Mucosa of rectum (tissue), 2 donors: Measurements from ENCODE around the gene CROCC2.

Source experiments
- H3K27ac ChIP-seq, 2 donors: one replicate each; pipeline ENCODE4 v1.7.0; 2013; ENCODE audit warnings: inconsistent platforms in 2 of 2, low read depth in 2 of 2, low read length in 2 of 2
- H3K27me3 ChIP-seq, 2 donors: one replicate each; pipeline ENCODE4 v1.7.0; 2013; ENCODE audit warnings: low read length in 2 of 2; ENCODE audit not compliant: control insufficient read depth in 2 of 2, insufficient read depth in 2 of 2
- H3K36me3 ChIP-seq, 2 donors: one replicate each; pipeline ENCODE4 v1.7.0; 2013; ENCODE audit warnings: low read length in 2 of 2; ENCODE audit not compliant: control insufficient read depth in 2 of 2, insufficient read depth in 2 of 2
- H3K4me1 ChIP-seq, 2 donors: one replicate each; pipeline ENCODE4 v1.7.0; 2013; ENCODE audit warnings: low read length in 2 of 2, mild to moderate bottlenecking in 1 of 2; ENCODE audit not compliant: control insufficient read depth in 2 of 2, insufficient read depth in 2 of 2
- H3K4me3 ChIP-seq, 2 donors: one replicate each; pipeline ENCODE4 v1.7.0; 2013; ENCODE audit warnings: low read length in 2 of 2
- H3K9ac ChIP-seq, 2 donors: one replicate each; pipeline ENCODE4 v1.7.0; 2013; ENCODE audit warnings: low read length in 2 of 2, low read depth in 1 of 2, mild to moderate bottlenecking in 1 of 2
- H3K9me3 ChIP-seq, 2 donors: one replicate each; pipeline ENCODE4 v1.7.0; 2013; ENCODE audit warnings: low read length in 2 of 2; ENCODE audit not compliant: control insufficient read depth in 2 of 2
- donor health status: healthy.
- donor health status: Normal muscosa, but diverticular disease.

CROCC2 gene

GRCh38 chr2:241030333-241030680, 124.2 kb downstream of the CROCC2 start:
- H3K9me3 ChIP-seq = no peaks in the 10 kb centered on the region
- no peak overlapping the region for H3K27ac ChIP-seq
- H3K9ac ChIP-seq = no peak overlapping the region
- H3K27me3 ChIP-seq = no peaks in the 10 kb centered on the region
- peaks cover 0 to 4% of the 10 kb centered on the region in 2 donors for H3K36me3 ChIP-seq
- H3K4me3 ChIP-seq = no peak overlapping the region
- no peaks in the 10 kb centered on the region for H3K4me1 ChIP-seq

- no peaks in the 10 kb centered on the region for H3K4me1 ChIP-seq
- H3K9ac ChIP-seq = no peak overlapping the region
- peaks cover 0 to 4% of the 10 kb centered on the region in 2 donors for H3K36me3 ChIP-seq
- no peak overlapping the region for H3K4me3 ChIP-seq
- no peaks in the 10 kb centered on the region for H3K9me3 ChIP-seq
- H3K27me3 ChIP-seq = no peaks in the 10 kb centered on the region
- no peak overlapping the region for H3K27ac ChIP-seq
Measured at GRCh38 chr2:241030883-241031282, 124.7 kb downstream of the CROCC2 start.

DNA sequence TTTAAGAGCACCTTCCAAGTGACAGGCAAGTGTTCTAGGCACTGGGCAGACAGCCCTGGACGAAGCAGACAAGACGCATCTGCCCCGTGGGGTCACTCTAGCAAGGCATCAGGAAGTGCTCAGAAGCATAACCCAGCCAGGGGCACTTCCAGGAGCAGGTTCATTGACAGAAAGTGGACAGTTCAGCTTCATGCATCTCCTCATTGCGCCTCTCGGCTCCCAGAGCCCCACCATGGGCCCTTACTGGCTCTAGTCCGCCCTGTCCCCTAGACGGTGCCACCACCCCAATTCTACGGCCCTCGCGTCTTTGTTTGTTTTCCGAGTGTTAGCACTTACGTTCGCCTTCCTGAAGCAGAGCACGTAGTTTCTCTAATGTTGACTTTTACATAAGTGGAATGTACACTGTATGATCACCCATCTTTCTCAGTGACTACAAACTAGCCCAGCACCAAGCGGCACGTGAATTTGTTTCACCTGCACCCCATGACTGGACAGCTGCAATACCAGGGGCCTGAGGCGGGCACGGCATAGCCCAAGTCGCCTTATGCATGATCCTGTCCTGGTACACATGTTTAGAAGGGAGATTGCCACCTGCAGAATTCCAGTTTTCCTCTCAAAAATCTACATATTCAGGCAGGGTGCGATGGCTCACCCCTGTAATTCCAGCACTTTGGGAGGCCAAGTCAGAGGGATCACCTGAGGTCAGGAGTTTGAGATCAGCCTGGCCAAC, 125.5 kb downstream of the CROCC2 start:
- Histone ChIP-seq H3K9me3 (no peaks in the 10 kb centered on the region), H3K36me3 (peaks cover 0 to 4% of the 10 kb centered on the region in 2 donors), H3K9ac (no peak overlapping the region), H3K4me1 (no peaks in the 10 kb centered on the region), H3K27ac (no peak overlapping the region), H3K4me3 (no peak overlapping the region), H3K27me3 (no peaks in the 10 kb centered on the region)

DNA sequence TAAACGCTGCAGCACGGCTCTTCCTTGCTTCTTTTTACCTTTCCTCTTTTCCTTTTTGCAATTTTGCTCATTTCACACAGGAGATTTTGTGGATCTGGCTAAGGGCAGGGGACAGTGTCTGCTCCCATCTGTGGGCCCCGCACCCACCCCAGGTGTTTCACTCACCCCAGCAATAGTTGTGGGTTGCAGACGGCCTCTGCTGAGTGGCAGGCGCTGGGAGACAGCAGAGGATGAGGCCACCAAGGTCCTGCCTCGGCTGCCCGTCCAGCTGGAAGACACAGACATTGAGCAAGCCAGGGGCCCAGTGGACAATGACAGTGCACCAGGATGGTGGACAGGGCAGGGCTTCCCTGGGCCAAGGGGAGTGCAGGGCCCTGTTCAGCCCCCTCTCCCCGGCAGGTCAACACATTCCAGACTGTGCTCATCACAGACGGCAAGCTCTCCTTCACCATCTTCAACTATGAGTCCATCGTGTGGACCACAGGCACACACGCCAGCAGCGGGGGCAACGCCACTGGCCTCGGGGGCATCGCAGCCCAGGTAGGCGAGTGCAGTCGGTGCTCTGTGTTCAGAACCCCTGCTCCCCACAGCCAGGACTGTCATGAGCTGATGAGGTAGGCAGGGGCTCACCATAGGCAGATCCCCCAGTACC, 127.3 kb downstream of the CROCC2 start:
- H3K9ac ChIP-seq = no peak overlapping the region
- H3K36me3 ChIP-seq = peaks cover 0 to 4% of the 10 kb centered on the region in 2 donors

DNA sequence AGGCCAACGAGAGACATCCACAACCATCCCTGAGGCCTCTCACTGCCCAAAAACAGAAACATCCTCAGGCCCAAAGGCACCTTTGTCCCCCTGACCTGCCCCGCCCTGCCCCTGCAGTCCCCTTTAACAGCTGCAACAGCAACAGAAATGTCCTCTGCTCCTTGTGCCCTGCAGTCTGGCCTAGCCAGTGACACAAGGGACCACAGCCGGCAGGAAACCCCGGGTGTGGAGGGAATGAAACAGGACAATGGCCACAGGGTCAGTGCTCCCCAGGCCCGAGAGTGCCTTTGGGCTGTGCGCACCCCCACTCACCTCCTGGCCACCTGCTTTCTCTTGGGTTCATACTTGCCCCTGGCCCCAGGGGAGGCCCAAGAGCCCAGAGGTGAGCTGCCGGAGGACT, 127.9 kb downstream of the CROCC2 start:
- Histone ChIP-seq H3K9me3 (no peaks in the 10 kb centered on the region), H3K4me3 (no peak overlapping the region), H3K27me3 (peaks cover 2 to 3% of the 10 kb centered on the region in 2 donors), H3K9ac (no peak overlapping the region), H3K27ac (no peak overlapping the region), H3K36me3 (peaks cover 0 to 4% of the 10 kb centered on the region in 2 donors), H3K4me1 (peaks cover 0 to 3% of the 10 kb centered on the region in 2 donors)

More for the DNA sequence above, 127.3 kb downstream of the CROCC2 start:
- Histone ChIP-seq H3K4me3 (no peak overlapping the region), H3K9me3 (no peaks in the 10 kb centered on the region), H3K27me3 (peaks cover 2 to 3% of the 10 kb centered on the region in 2 donors), H3K4me1 (peaks cover 0 to 3% of the 10 kb centered on the region in 2 donors), H3K27ac (no peak overlapping the region)

DNA sequence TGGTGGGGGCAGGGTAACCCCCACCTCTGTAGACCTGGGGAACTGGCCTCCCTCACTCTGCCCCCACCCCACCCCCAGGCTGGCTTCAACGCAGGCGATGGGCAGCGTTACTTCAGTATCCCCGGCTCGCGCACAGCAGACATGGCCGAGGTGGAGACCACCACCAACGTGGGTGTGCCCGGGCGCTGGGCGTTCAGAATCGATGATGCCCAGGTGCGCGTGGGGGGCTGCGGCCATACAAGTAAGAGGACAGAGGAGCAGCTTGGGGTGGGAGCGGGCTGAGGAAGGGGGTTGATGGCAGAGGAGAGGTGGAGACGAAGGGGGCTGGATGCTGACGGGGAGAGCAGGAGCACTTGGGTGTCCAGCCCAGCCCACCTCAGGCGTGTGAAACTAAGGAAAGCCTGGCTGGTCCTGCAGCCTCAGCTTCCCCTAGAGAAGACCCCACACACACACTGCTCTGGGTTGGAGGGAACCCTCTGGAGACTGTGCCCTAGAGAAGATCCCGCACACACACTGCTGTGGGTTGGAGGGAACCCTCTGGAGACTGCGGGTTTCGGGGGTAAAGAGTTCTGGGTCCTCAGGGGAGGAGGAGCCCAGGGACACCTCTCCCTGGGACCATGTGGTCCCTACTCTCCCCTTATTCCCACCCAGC, 128.5 kb downstream of the CROCC2 start:
- peaks cover 0 to 3% of the 10 kb centered on the region in 2 donors for H3K4me1 ChIP-seq
- no peak overlapping the region for H3K4me3 ChIP-seq
- peaks cover 2 to 3% of the 10 kb centered on the region in 2 donors for H3K27me3 ChIP-seq
- H3K9ac ChIP-seq = no peak overlapping the region
- no peaks in the 10 kb centered on the region for H3K9me3 ChIP-seq
- peaks cover 0 to 4% of the 10 kb centered on the region in 2 donors for H3K36me3 ChIP-seq
- no peak overlapping the region for H3K27ac ChIP-seq

DNA sequence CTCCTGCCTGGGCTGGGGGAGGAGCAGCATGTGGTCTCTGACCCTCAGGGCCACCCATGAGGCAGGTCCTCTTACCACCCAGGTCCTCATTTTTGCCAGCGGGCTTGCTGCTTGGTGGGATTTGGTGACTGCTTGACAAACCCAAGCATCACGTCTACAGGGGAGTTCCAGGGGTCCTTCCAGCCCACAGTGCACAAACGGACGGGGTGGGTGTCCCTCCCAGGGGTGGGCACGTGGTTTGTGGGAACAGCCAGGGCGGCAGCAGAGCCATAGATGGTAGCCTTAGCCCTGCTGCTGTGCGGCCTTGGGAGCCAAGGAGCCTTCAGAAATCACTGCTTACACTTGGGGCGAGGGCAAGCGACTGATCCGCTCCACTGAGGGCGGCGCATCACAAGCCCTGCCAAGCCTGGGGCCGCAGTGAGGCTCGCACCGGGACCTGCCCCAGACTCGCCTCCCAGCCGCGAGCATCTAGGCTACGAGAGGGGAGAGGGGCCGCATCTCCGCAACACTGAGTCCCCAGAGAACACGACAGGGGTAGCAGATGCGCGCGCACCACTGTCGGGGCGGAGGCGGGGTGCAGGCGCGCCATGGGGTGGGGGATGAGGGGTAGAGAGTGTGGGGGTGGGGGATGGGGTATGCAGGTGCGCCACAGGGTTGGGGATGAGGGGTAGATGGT, 129.1 kb downstream of the CROCC2 start:
- no peak overlapping the region for H3K27ac ChIP-seq
- H3K9ac ChIP-seq = no peak overlapping the region
- H3K4me1 ChIP-seq = peaks cover 0 to 3% of the 10 kb centered on the region in 2 donors
- H3K9me3 ChIP-seq = no peaks in the 10 kb centered on the region
- H3K4me3 ChIP-seq = no peak overlapping the region
- H3K36me3 ChIP-seq = peaks cover 0 to 4% of the 10 kb centered on the region in 2 donors
- H3K27me3 ChIP-seq = peaks cover 2 to 3% of the 10 kb centered on the region in 2 donors

DNA sequence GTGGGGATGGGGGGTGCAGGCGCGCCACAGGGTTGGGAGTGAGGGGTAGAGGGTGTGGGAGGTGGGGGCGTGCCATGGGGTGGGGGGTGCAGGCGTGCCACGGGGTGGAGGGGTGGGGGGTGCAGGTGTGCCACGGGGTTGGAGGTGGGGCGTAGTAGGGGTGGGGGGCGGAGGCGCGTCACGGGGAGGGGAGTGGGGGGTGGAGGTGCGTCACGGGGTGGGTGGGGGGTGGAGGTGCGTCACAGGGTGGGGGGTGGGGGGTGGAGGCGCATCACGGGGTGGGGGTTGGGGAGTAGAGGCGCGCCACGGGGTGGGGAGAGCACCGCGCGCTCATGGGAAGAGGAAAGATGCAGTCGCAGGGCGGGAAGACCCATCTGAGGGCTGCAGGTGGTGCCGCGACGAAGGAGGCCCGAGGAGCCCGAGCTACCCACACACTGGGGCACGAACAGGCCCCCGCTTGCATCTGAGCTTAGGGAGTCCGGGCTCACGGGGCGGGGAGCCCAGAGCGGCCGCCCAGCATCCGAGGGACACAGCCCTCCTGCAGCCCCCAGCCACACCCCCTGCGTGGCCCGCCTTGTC, 129.8 kb downstream of the CROCC2 start:
- H3K36me3 ChIP-seq = peaks cover 0 to 4% of the 10 kb centered on the region in 2 donors
- H3K27ac ChIP-seq = no peak overlapping the region
- peaks cover 2 to 3% of the 10 kb centered on the region in 2 donors for H3K27me3 ChIP-seq
- no peak overlapping the region for H3K9ac ChIP-seq
- peaks cover 0 to 3% of the 10 kb centered on the region in 2 donors for H3K4me1 ChIP-seq
- H3K9me3 ChIP-seq = no peaks in the 10 kb centered on the region
- H3K4me3 ChIP-seq = peak overlapping the region; percentile 54 to 57

DNA sequence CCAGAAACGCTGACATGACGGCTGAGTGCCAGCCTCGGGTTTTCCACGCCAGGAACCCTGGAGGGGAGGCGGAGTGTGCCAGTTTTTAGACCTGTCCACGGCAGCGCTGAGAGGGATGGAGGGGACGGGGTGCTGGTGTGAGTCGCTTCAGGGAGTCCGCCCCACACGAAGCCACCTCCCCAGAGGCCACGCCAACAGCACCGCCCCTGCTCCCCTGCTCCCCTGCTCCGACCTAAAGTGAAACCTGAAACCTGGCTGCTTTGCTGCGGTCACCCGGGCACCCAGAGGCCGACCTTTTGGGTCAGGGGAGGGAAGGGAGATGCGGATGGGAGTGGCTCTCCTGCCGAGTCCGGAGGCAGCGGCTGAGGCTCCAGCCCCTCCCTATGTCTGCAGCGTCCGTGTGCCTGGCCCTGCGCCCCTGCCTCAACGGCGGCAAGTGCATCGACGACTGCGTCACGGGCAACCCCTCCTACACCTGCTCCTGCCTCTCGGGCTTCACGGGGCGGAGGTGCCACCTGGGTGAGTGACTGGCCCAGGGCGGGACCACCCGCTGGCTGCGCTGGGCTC, 130.3 kb downstream of the CROCC2 start:
- H3K27me3 ChIP-seq = peaks cover 2 to 3% of the 10 kb centered on the region in 2 donors
- H3K4me1 ChIP-seq = peaks cover 0 to 3% of the 10 kb centered on the region in 2 donors
- no peak overlapping the region for H3K27ac ChIP-seq
- peaks cover 0 to 4% of the 10 kb centered on the region in 2 donors for H3K36me3 ChIP-seq
- H3K9ac ChIP-seq = peak overlapping the region in 1 of 2 donors; percentile 36
- no peaks in the 10 kb centered on the region for H3K9me3 ChIP-seq
- peak overlapping the region; percentile 54 to 65 for H3K4me3 ChIP-seq
